ELF-1 (cell line): ENCODE results near the gene FXYD1.
"Not testable (repeated sequence)": the region's sequence is repeated elsewhere in the genome, so short reads cannot be mapped to it uniquely, and the experiment has no call there.

Experiments used
- DNase-seq: peaks from one replicate; pipeline ENCODE4 v3.0.0-alpha.2; 2016; ENCODE audit warnings: low read depth, low spot score

Gene FXYD1

DNA sequence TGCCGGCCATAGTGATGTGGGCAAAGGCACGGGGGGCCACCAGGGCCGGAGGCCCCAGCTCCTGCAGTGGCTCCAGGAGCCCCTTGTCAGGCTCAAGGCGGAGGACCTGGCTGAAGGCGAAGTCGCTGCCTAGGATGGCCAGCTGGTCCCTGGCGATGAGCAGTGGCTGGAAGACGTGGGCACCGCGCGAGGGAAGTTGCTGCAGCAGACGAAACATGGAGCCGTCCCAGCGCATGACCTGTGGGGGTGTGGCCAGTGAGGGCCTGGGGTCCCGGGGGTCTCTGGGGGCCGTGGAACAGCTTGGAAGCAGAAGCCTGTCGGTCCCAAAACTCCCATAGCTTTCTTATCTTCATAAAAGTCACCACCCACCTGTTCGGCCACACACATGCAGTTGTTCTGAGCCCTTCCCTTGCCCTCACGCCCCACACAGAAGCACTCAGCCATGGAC, 13.3 kb upstream of the FXYD1 start:
- no peak for DNase-seq

DNA sequence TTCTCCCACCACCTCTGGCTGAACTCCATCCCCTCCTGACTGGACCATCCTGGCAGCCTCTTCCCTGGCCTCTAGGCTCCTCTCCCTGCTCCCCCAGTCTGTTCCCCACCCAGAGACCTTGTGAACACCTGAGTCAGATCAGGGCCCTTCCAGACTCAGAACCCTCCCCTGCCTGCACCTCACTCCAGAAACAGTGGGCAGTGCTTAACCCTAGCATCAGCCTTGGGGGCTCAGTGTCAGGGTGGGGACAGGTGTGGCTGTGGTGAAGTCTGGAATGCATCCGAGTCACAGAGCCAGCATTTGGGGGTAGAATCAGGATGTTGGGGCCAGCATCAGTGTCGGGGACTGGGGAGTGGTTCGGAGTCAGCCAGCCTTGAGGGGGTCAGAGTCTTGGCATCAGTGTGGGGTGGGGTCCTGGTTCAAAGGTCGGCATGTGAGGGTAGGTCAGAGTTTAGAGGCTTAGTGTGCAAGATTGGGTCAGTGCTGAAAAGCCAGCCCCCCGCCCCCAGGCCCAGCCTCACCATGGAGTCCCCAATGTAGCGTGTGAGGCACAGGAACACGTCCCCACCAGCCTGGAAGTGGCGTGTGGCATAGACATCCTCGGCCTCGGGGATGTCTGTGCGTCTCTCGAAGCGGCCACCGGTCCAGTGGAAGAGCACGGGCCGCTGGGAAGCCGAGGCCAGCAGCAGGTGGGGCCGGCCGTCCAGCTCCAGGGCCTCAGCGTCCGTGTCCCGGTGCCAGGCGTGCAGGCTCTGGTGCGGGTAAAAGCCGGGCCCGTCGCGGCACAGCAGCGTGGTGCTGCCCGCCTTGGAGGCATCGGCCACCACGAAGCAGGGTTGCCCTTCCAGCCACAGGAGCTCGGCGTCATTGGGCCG, 12.6 kb upstream of the FXYD1 start:
- DNase-seq = no peak

DNA sequence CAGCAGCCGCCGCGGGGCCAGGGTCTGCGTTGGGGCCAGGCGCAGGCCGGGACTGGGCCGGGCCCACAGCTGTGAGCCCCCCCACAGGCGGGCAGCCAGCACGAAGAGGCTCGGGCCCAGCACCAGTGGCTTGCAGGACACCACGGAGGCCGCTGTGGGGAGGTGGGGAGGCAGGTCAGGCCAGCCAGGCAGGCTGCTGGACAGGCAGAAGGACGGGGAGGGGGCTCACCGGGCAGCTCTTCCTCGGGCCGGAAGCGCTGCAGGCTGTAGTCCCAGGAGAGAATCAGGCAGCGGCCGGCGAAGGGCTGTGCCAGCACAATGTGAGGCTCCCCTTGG, 12.0 kb upstream of the FXYD1 start:
- DNase-seq = peak; percentile 38

DNA sequence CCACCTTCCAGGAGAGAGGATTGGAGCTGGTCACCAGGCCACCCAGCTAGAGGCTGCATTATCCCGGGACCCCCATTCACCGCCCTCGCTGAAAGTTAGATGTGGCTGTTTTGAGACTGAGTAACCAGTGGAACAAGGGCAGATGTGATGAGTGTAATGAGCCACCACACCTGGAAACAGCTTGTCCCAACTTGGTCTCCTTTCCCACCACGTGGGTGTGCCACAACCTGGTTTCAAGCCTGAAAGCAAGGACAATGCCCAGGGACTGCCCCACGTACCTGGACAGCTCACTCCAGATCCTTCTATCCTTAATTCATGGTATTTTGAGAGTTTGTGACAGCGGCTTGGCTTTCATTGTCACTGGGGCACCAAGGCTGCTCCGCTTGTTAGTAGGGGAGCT, 10.8 kb upstream of the FXYD1 start:
- DNase-seq = no peak

DNA sequence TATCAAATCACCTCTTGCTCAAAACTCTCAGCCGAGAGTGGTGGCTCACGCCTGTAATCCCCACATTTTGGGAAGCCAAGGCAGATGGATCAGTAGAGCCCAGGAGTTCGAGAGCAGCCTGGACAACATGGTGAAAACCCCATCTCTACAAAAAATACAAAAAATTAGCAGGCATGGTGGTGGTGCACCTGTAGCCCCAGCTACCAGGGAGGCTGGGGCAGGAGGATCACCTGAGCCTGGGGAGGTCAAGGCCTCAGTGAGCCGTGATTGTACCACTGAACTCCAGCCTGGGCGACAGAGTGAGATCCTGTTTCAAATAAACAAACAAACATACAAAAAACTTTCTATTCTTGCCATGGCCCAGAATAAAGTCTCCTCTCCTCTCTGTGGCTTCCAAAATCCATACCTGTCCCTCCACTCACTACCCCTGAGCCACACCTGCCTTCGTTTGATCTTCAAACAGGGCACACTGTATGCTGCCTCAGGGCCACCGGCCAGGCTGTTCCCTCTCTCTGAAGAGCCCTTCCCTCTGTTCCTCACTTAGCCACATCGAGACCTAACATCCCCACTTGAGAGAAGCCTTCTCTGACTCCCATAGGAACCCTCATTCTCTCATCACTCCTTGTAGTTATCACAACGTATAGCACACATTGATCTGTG, 10.1 kb upstream of the FXYD1 start:
- DNase-seq = no peak

DNA sequence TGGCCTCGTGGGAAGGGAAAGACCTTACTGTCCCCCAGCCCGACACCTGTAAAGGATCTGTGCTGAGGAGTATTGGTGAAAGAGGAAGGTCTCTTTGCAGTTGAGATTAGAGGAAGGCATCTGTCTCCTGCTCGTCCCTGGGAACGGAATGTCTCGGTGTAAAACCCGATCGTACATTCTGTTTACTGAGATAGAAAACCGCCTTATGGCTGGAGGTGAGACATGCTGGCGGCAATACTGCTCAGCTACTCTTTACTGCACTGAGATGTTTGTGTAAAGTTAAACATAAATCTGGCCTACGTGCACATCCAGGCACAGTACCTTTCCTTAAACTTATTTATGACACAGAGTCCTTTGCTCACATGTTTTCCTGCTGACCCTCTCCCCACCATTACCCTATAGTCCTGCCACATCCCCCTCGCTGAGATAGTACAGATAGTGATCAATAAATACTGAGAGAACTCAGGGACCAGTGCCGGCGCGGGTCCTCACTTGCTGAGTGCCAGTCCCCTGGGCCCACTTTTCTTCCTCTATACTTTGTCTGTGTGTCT, 8.8 kb upstream of the FXYD1 start:
- DNase-seq = not testable (repeated sequence)

DNA sequence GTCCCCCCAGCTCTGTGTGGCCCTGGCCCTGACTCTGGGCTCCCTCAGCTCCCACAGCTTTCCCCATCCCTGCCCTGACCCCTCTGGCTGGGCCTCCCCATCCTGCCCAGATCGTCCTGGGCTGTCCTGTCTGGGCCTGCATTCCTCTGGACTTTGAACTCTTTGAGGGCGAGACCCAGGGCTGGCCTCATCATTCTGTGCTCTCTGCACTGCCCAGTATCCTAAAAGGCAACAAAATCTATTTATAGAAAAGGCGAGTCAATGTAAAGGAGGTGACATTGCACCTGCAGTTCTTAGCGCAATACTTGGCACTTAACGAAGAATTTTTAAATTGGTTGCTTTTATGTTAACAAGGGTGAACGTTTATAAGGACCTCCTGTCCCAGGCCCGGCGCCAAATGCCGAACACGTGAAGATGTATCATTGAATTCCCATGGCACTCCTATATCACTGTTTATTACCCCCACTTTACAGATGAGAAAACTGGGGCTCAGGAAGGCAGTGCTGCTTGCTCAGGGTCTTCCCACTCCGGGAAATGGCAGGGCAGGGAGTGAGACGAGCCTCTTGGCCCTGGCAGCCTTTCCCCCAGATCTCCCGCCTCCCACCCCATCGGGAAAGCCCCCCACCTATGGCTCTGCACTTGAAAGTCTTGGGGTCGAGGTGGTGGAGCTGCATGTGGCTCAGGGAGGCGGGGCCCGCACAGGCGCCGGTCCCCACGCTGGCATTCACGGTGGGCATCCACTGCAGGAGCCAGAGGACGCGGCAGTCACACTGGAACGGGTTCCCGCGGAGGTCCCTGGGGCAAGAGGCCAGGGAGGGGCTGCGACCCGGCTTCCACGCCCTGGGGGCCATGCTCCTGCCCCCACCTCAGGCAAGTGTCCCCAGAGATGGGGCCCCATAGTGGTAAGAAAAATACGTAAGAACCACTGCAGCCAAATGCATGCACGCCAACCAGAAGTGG, 7.6 kb upstream of the FXYD1 start:
- DNase-seq = no peak

DNA sequence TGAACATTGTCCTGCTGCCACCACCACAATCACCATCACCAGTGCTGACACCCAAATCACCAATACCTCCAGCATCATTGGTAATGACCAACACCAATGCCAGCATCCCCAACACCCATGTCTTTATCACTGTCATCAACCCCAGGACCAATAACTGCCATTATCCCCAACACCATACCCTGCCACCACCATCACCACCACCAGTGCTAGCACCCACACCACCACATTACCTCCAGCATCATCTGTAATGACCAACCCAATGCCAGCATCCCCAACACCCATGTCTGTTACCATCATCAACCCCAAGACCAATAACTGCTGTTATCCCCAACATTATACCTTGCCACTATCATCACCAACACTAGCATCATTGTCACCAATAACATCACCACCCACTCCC, 6.4 kb upstream of the FXYD1 start:
- no peak for DNase-seq

DNA sequence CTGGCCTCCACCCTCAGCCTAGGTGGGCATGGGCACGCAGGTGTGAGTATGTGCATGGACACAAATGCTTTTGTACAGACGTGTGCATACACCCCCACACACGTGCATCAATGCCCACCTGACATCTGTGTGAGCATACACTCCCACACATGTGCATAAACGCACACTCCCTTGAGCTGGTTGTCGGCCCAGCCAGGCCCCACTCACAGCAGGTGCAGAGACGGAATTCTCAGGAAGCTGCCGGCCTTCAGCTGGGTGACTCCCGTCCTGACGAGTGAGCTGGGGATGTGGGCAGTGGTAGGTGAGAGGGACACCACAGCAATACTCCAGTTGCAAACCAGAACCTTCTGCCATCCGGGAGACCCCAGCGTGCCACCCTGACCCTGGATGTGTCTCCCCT, 4.8 kb upstream of the FXYD1 start:
- no peak for DNase-seq

DNA sequence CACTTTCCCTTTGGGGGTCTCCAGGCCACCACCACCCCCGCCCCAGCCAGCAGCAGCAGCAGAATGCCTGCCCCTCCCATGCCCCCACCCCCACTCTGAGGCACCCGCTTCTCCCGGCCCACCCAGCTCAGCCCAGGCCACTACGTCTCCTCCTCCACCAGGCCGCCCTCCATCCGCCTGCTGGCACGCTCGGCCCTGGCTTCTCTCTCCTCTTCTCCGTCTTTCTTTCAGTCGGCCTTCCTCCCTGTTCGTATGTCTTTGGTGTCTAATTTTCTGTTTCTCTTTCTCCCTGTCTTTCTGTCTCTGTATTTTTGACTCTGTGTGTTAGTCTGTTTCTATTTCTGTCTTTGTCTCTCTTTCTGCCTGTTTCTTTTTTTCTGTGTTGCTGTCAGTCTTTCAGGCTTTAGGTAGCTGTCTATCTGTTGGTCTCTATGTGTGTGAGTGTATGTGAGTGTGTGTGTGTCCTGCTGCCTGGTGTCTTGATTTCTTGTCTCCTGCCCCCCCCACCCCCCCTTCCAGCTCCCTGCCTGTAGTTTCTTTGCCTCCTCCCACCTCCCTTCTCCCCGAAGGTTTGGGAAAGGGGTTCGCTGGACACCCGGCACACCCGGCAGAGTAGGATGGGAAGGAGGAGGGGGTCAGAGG, 3.9 kb upstream of the FXYD1 start, which contains the start of gene LGI4:
LGI4 (minus strand) TSS at position 459 of the 642 bp plus-strand sequence; CDS start at position 80, 379 bp downstream.
- no peak for DNase-seq

DNA sequence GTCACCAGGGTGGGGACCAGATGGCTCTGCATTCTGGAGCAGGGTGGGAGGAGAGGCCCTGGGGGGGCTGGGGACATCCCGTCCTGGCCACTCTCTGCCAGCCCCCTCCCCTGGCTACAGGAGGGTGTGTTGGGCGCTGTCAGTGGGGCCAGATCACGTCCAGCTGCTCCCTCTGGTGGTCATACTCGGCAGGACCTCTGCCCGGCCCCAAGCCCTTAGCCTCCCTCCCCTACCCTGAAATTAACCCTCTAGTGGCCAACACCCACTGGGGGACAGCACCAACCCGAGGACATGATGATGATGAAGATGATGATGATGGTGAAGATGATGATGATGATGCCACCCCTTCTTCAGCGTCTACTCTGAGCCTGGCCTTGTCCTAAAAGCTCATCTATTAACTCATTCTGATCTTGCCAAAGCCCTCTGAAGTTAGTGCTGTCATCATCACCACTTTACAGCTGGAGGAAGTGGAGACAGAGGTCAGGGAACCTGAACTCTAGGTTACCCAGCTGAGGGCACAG, 3.2 kb upstream of the FXYD1 start:
- DNase-seq = peak; percentile 97

DNA sequence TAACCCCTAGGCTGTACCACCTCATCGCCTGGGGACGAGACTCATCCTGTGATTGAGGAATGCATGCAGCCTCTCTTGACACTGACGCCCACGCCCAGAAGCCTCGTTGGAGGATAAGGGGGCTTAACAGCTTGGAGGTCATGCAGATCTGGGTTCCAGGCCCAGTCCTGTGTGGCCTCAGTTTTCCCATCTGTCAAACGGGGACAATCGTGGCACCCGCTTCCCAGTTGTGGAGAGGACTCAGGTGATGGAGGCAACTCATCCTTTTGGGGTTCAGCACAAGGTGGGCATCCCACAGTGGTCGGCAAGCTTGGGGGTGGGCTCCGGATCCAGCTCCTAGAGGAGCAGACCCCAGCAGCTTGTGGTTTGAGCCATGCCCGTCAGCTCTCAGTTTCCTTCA, 2.4 kb upstream of the FXYD1 start:
- no peak for DNase-seq

DNA sequence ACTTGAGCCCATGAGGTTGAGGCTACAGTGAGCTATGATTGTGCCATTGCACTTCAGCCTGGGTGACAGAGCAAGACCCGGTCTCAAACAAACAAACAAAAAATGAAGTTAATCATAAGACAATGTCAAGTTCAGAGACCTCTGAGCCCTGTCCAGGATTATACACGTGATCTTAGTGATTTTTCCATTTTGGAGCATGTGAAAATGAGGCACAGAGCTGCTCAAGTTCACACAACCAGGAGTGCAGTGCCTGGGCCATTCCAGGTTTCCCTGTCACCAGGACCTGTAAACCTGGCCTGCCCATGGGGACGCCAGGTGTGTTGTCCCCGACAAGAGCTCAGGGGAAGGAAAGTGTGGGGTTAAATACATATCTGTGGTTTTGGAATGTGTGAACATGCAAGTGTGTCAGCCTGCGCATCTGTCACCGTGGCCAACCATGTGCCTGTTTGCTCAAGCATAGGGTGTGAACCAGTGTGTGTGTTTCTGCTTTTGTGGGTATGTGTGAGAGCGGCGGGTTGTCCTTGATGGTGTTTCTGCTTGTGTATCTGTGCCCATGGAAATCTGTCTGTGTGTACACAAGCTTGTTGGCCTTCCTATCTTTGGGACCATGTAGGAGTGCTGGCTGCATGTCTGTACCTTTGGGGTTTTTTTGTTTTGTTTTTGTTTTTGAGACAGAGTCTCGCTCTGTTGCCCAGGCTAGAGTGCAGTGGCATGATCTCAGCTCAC, 1.5 kb upstream of the FXYD1 start:
- DNase-seq = no peak

DNA sequence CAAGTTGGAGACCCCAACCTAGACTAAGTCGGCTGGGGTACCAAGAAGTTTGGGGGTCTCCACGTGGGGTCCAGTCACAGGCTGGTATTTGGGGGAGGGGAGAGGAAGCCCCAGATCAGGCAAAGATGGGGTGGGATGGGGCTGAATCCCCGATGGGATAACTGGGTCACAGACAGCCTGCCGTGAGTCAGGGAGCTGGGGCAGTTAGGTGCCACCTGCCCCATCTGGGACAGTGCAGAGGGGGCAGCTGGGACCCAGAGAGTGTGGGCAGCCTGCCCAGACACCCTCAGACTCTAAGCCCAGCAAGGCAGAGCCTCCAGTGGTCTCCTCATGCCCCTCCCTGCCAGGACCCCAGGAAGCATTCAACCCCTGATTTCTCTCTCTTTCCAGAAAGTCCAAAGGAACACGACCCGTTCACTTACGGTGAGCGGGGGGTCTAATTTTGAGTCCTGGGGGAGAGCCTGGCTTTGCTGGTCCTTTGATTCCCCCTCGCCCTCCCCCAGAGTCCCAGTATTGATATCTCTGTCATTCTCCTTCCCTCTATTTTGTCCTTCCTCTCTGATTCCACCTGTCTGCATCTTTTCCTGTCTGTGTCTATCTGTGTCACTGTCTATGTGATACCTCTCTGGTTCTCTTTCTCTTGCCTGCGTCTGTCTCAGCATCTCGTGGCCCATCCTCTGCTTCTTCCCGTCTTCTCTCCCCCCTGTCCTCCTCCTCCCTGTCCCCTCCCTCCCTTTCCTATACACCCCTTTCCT, 1.8 kb downstream of the FXYD1 start:
- no peak for DNase-seq

DNA sequence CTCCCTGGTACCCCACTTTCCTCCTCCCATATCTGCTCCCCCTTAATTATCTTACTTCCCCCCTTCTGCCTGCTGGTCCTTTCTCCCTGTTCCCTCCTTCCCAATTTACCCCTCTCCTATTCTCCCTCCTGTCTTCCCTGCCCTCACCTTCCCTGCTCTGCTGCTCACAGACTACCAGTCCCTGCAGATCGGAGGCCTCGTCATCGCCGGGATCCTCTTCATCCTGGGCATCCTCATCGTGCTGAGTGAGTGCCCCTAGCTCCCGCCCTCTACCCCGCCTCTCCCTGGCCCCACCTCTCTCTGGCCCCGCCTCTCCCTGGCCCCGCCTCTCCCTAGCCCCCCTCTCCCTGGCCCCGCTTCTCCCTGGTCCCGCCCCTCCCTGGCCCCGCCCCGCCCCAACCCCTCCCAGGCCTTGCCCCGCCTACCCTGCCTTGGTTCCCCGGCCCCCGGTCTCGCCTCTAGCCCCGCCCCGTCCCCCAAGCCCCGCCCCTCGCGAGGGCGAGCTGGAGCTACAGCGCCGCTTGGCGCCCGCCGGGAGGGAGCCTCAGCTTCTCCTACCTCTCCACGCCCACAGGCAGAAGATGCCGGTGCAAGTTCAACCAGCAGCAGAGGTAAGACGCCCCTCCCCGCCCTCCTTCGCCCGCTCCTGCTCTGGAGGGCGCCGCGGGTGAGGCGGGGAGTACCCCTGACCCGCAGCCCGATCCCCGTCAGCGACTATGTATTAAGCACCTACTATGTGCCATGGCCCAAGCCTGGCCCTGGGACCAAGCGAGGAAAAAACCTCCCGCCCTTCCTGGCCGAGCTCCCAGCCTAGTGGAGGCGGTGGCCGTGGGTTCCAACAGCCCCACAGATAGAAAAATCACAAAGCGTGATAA, 2.6 kb downstream of the FXYD1 start:
- DNase-seq = peak; percentile 82

DNA sequence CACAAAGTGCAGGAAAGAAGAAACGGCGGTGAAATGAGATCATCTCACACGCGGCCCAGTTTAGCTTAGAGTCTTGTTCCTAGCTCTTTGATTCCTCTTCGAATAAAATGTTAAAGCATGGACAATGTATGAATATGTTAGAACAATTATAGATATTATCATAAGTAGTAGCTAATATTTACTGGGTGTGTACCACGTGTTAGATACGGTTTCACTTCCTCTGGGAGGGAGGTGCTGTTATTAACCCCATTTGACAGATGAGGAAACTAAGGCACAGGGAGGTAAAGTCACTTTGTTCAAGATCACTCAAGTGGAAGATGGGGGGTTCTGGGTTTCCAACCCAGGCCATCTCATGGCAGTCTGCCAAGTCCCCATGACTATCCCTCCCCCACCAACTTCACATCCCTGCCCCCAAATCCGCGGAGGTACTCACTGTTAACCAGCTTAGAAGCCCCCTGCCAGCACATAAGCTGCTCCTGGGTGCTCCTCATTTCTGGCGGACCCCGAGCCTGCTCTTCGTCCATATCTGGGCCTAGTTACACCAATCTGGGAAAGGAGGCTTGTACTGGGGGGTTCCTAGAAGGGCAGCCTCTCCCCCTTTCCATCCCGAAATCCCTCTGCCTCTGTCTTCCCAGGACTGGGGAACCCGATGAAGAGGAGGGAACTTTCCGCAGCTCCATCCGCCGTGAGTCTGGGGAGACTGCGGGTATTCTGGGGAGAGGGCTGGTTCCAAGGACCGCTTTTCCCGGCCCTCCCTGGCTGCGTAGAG, 3.4 kb downstream of the FXYD1 start:
- DNase-seq = no peak

DNA sequence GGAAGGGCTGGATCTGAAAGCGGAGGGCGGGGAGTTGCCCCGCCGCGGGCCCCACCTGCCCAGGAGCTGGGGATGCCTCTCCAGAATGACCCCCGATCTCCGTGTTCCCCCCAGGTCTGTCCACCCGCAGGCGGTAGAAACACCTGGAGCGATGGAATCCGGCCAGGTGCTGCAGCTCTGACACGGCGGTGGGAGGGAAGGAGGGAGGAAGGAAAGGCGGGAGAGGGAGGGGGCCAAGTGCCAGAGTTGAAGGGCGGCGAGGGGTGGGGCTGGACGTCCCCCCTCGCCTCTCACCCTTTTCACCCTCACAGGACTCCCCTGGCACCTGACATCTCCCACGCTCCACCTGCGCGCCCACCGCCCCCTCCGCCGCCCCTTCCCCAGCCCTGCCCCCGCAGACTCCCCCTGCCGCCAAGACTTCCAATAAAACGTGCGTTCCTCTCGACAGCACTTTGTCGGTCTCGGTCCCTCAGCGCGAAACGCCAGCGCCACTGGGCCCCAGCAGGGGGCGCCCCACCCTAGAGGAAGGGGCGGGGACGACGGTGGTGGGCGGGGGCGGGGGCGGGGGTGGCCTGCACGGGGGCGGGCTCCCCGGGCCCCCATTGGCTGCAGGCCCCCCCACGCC, 4.1 kb downstream of the FXYD1 start:
- peak; percentile 62 for DNase-seq
